HK-2 (cell line): ENCODE data around the gene QSOX2.
"Not testable (repeated sequence)": the region's sequence is repeated elsewhere in the genome, so short reads cannot be mapped to it uniquely, and the experiment has no call there.

ENCODE experiments used
- DNase-seq: peaks from one replicate; pipeline ENCODE4 v3.0.0-alpha.2; 2018; ENCODE audit not compliant: unreplicated experiment

QSOX2 gene

GRCh38 chr9:136266641-136267040, 21.0 kb upstream of the QSOX2 start:
- DNase-seq: not testable (repeated sequence)

DNA sequence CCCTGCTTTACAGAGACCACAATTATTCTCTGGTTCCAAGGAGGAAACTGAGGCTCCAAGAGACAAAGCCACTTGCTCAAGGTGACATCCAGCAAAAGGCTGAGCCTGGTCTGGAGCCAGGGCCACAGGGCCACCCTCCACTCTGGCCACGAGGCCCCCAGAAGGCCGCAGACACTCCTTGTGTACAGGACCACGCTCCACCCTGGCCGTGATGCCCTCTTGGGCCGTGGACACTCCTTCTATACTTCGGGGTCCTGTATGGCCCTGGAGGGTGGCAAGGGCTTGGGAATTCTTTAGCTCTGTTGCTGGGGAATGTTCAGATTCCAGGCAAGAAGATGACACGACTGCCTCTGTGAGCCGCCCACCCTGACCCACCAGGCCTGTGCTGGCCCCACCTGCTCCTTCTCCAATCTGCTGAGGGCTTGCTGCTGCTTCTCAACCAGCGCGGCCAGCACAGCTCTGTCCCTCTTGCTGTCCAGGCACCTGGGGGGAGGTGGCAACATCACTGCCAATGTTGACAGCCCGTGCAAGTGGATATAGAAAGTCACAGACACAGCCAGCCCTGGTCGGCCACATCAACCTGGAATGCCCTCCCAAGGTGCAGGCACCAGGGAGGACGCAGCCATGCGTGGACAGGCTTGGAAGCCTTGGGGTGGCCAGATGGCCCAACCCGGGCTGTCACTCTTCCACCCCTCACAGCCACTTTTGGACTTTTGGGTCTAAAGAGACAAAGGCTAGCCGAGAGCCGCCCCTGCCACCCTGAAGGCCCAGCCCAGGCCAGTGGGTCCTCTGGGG, 20.1 kb upstream of the QSOX2 start:
- DNase-seq: no peak

GRCh38 chr9:136264441-136265405, 19.1 kb upstream of the QSOX2 start:
- DNase-seq: no peak

GRCh38 chr9:136264031-136264430, 18.4 kb upstream of the QSOX2 start:
- DNase-seq: no peak

DNA sequence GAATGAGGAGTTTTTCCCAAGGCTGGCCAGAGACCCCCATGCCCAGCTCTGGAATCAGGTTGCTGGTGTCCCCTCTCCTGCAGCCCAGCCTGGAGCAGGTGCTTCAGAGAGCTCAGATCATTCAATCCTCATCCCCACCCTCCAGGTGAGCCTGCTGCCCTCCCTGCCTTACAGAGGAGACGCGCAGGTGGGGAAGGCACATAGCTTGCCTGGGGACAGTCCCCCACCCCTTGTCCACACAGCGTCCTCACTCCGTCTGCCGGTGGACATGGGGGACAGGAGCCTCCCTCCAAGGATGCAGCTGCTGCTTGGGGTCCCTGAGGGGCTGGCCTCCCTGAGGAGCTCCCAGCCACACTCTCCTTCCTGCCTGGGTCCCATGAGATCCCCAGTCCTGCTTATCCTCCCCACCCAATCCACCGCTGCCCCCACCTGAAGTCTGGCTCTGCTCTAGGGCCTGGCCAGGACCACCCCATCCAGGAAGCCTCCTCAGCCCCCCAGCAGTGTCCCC, 17.1 kb upstream of the QSOX2 start:
- no peak for DNase-seq

DNA sequence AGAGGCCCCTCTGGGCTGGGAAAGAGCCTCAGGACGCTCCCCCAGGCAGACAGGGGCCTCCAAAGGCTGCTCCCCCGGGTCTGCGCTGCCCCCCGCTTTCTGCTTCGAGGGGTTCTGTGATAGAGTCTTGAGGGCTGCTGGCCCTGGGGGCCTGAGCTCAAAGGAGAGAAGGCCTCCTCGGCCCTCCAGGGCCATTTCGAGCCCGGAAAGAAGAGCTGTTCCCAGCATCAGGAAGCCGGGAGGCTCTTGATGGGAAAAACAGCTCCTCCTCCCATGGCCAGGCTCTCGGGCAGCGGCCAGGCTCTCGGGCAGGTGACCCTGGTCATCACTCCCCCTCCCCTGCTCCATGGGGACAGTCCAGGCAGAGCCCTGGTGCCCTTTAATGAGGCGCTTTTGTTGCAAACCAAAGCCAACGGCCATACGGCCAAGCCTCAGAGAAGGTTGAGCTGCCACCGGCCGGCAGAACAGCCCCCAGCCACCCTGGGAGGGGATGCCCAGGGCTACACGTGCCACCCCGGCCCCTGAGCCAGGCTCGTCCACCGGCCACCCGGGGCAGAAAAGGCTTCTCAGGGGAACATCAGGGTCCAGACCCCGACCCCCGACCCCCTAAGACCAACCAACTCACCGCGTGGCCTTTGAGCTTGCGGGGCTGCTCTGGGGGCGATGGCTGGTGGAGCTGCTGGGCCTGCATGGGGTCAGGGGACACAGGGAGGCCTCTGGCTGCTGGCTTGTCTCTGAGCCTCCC, 16.2 kb upstream of the QSOX2 start:
- no peak for DNase-seq

GRCh38 chr9:136260936-136261472, 15.4 kb upstream of the QSOX2 start:
- no peak for DNase-seq

GRCh38 chr9:136260521-136260920, 14.9 kb upstream of the QSOX2 start:
- DNase-seq: no peak

- DNase-seq: no peak
Observed at GRCh38 chr9:136259836-136260235, 14.2 kb upstream of the QSOX2 start.

DNA sequence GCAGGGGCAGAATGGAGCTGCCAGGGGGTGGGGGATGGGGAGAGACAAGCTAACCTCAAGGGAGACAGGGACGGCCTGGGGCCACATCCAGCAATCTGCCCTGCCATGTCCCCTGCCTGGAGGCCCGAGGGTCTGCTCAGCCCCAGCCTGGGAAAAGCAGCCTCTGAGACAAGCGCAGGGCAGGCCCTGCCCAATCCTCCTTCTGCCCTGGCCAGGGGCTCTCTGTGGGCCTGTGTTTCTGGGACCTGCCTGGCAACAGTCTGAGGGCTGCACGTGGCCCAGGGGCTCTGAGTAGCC, 13.9 kb upstream of the QSOX2 start:
- no peak for DNase-seq

DNA sequence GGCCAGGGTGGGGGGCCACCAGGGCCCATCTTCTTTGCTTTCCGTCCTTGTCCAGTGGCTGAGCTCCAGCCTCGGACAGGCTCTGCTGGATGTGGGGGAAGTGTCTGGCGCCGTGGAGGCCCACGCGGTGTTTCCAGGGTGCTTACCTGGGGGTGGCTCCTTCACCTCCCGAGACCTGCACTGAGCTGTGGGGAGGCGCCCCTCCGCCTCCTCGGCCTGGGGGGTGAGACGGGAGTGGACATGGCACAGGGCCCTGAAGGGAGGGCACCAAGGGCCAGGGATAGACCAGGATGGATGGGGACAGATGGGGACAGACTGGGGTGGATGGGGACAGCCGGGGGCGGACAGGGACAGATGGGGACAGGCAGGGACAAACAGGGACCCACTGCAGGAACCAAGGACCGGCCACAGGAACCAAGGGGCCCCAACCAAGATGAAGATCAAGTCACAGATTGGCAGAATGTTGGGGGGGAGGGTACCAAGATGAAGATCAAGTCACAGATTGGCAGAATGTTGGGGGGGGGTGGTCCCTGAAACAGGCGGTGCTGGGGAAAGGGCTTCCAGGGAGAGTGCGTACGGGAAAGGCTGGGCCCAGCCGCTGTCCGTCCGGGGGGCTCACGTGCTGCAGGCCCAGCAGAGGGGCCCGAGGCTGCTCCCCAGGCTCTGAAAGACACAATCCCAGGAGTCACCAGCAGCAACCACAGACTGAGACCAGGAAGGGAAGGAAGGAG, 13.3 kb upstream of the QSOX2 start:
- DNase-seq: no peak

- no peak for DNase-seq
Observed at GRCh38 chr9:136258299-136258625, 12.7 kb upstream of the QSOX2 start.

DNA sequence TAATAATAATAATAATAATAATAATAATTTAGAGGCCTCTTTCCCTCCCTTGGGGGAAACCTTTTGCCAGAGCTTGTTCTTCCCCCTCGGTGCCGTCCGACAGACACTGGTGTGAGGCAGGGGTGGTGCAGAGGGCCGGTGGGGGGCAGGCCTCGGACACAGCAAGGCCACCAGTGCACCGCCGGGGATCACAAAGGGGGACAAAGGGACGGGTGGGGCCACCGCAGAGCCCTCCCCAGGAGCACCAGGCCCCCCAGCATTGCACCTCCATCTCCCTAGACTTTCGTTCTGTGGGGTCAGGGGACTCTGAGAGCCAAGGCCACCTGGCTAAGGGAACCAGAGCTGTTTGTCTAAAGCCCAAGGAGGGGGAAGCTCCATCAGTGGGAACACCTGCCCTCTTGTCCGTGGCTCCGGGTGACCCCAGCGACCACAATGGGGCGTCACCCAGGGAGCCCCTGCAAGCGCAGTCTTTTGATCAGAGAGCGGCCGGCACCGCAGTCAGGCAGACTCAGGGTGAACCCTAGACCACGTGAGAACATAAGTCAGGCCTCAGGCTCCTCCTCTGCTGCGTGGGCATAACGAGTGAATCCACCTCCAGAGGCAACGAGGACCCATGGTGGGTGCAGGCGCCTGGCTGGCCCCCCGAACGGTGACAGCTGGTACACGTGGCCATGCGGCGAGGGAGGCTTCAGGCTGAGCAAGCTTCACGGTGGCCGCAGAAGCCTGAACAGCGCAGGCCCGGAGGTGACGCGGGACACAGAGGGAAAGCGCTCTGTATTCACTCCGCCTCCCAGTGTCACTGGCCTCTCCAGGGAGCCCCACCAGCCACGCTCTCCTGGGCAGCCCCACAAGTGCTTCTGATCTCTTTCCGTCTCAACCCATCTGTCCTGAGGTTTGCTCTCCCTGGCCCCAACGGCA, 12.0 kb upstream of the QSOX2 start:
- DNase-seq: no peak

DNA sequence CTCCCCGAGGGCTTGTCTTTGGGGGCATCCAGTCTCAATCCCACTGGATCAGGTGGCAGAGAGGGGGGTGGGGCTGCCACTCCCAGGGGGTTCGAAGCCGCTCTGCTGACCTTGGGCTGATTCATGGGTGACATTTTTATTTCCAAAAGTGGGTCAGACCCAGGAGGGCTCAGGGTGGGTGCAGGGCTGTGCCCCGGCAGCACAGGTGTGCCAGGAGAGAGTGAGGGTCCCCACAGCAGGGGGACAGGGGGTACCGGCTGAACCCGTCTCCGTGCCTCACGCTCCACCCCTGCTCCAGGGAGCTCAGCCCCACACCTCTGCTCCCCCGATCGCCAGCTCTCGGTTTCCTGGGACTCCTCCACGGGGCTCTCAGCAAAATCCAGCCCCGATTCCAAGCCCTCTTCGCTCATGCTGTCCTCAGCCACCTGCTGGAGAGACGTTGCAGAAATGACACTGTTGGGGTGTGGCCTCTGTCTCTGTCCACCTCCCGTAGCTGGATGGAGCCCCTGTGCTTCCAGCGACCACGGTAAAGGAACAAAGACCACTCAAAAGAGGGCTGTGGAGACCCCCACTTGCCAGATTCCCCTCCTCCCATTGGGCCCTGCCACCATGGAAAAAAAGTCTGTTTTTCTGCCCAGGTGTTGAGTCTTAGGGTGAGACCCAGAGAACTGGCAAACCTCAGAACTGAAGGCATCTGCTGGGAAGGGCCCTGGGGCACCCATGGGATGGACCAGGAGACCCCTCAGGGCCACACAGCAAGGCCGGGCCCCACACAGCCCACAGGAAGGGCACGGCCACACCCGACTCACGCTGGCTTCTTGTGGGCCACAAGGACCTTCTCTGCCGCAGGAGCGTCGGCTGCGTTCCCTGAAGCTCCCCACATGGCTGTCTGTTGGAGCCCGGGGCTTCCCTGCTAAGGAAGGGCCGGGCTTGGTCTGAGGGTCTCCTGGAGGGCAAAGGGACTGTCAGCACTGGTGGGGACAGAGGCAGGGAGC, 10.6 kb upstream of the QSOX2 start:
- no peak for DNase-seq

- DNase-seq: peak; percentile 69
Observed at GRCh38 chr9:136255166-136255538, 9.5 kb upstream of the QSOX2 start.

- no peak for DNase-seq
Observed at GRCh38 chr9:136254381-136255165, 9.0 kb upstream of the QSOX2 start.

DNA sequence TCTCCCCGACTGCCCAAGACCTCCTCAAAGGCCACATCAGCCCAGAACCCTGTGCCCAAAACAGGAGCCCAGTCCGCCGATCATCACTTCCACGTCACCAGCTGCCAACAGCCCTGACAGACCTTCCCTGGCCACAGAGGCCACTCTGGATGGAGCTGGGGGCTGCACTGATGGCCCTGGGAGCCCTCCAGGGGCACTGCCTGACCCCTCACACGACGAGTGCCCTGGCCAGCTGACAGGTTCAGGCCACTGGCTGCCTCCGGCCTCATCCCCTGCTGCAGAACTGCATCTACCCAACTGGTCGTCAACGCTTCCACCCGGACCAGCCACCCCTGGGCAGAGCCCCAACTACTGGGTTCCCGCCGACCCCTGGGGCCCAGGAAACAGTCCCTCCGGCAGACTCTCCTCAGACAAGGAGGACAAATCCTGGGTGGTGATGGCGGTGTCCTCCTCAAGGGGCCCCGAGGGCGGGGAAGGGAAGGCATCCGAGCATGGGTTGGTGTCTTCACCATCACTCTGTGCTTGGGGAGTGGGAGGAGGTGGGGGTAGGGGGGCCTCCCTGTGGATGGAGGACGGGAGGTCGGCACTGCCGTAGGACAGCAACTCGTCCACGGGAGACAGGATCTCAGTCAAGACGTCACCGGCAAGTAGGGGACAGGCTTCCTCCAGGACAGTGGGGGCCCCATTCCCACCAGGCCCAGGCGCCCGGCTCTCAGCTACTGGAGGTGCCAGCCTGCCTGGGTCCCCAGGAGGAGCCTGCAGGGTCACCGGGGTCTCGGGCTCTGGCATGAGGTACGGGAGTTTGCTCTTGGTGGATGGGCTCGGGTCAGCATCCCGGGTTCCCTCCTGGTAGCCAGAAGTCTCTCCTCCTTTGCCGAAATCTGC, 7.9 kb upstream of the QSOX2 start:
- DNase-seq: no peak
